SK-N-MC (cell line): ENCODE results near the gene SLC39A7.

Experiments
- DNase-seq: peaks from one replicate; pipeline ENCODE4 v3.0.0-alpha.2; 2011; ENCODE audit warnings: low read depth, low spot score
- H3K27ac ChIP-seq: fragments of 200-600 bp; sonication (generic); 2 replicates; pipeline ENCODE4 v1.5.1; 2016; ENCODE audit warnings: mixed run types
- H3K36me3 ChIP-seq: fragments of 200-600 bp; sonication (generic); 2 replicates; pipeline ENCODE4 v1.6.1; 2017; ENCODE audit warnings: antibody characterized with exemption, low read length, mixed read lengths; ENCODE audit not compliant: insufficient read depth
- H3K4me3 ChIP-seq: fragments of 200-600 bp; sonication (generic); 2 replicates; pipeline ENCODE4 v1.5.1; 2016
- H3K9ac ChIP-seq: fragments of 200-600 bp; sonication (generic); 2 replicates; pipeline ENCODE4 v1.8.0; 2017; ENCODE audit warnings: mixed run types, mixed read lengths; ENCODE audit not compliant: insufficient read length
- H3K9me3 ChIP-seq: fragments of 200-600 bp; sonication (generic); 2 replicates; pipeline ENCODE4 v1.6.1; 2017; ENCODE audit warnings: low read depth, mild to moderate bottlenecking, antibody characterized with exemption, low read length, moderate library complexity, mixed read lengths
- EZH2 ChIP-seq: fragments of 200-600 bp; sonication (generic); IDR thresholded peaks from one replicate; pipeline ENCODE4 v1.6.1; 2017; ENCODE audit warnings: antibody characterized with exemption
- FOXP2 ChIP-seq: optimal IDR thresholded peaks from 2 replicates; pipeline ENCODE3; 2011; ENCODE audit warnings: mild to moderate bottlenecking, moderate library complexity; ENCODE audit not compliant: insufficient read depth; ENCODE audit errors: extremely low read length, control extremely low read depth
- POLR2AphosphoS5 ChIP-seq: IDR thresholded peaks from 2 replicates; pipeline ENCODE4 v1.6.1; 2012; ENCODE audit warnings: mild to moderate bottlenecking, low read depth, low read length, borderline replicate concordance

Gene SLC39A7

GRCh38 chr6:33249732-33250630 is 49.3 kb downstream of the SLC39A7 start:
- Histone ChIP-seq H3K27ac (peak overlapping the region; percentile 91), H3K9me3 (no peaks in the 10 kb centered on the region), H3K4me3 (peak overlapping the region; percentile 87), H3K36me3 (peaks cover 5% of the 10 kb centered on the region; the same call in 1 of the 2 replicates), H3K9ac (peak overlapping the region; percentile 93)
- no peak for DNase-seq
- TF ChIP-seq EZH2: no peak
- no peak for TF ChIP-seq POLR2AphosphoS5
- no peak for TF ChIP-seq FOXP2

- Histone ChIP-seq H3K9ac (no peak overlapping the region), H3K4me3 (no peak overlapping the region), H3K9me3 (no peaks in the 10 kb centered on the region), H3K27ac (no peak overlapping the region), H3K36me3 (peaks cover 5% of the 10 kb centered on the region; the same call in 1 of the 2 replicates)
- DNase-seq: no peak
- TF ChIP-seq EZH2 (no peak), FOXP2 (no peak), POLR2AphosphoS5 (no peak)
Measured at GRCh38 chr6:33250731-33251130, 50.1 kb downstream of the SLC39A7 start.

GRCh38 chr6:33251395-33252012 is 50.8 kb downstream of the SLC39A7 start:
- no peak for TF ChIP-seq EZH2
- no peak for DNase-seq
- H3K4me3 ChIP-seq: no peak overlapping the region
- H3K9ac ChIP-seq: no peak overlapping the region
- H3K36me3 ChIP-seq: peaks cover 5% of the 10 kb centered on the region; the same call in 1 of the 2 replicates
- no peaks in the 10 kb centered on the region for H3K9me3 ChIP-seq
- H3K27ac ChIP-seq: no peak overlapping the region

GRCh38 chr6:33252759-33253158 is 52.1 kb downstream of the SLC39A7 start:
- H3K27ac ChIP-seq: no peak overlapping the region
- DNase-seq: no peak
- H3K36me3 ChIP-seq: peaks cover 8% of the 10 kb centered on the region; the same call in 1 of the 2 replicates
- TF ChIP-seq POLR2AphosphoS5: no peak
- no peak for TF ChIP-seq EZH2
- TF ChIP-seq FOXP2: no peak
- no peak overlapping the region for H3K4me3 ChIP-seq
- no peaks in the 10 kb centered on the region for H3K9me3 ChIP-seq
- no peak overlapping the region for H3K9ac ChIP-seq
